ENCODE measurements around the gene KCNMA1.

DNA sequence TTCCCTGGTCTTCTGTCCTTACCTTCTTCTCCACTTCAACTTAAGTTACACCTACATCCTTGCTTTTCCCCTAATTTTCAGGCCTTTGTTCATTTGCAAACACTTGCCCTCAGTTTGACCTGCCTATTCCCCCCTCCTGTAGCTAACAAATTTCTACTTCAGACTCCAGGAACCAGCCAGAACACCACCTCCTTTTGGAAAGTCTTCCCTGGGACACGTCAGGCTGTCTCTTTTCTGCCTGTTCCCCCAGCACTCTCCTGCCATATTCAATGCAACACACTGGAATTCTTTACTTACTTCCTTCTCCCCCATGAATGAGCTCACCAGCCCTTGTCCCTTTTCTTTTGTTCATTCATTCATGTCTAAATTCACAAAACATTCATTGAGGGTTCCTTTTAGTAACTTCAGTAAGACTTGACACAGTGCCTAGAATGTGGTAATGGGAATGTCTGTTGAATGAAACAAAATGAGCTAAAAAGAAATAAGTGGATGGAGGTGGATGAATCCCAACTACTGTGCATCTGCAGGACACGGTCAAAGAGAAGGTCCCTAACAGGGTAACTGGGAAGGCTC is 478.0 kb downstream of the KCNMA1 start:
- TF ChIP-seq HCFC1 (IDR thresholded peaks at IDR 0.05; ENCODE audit: low read length) (no peak), IKZF2 (IDR thresholded peaks at IDR 0.05) (no peak), CBX5 (IDR thresholded peaks at IDR 0.05; ENCODE audit: low read depth) (no peak)
- TF ChIP-seq, protein P1, sequence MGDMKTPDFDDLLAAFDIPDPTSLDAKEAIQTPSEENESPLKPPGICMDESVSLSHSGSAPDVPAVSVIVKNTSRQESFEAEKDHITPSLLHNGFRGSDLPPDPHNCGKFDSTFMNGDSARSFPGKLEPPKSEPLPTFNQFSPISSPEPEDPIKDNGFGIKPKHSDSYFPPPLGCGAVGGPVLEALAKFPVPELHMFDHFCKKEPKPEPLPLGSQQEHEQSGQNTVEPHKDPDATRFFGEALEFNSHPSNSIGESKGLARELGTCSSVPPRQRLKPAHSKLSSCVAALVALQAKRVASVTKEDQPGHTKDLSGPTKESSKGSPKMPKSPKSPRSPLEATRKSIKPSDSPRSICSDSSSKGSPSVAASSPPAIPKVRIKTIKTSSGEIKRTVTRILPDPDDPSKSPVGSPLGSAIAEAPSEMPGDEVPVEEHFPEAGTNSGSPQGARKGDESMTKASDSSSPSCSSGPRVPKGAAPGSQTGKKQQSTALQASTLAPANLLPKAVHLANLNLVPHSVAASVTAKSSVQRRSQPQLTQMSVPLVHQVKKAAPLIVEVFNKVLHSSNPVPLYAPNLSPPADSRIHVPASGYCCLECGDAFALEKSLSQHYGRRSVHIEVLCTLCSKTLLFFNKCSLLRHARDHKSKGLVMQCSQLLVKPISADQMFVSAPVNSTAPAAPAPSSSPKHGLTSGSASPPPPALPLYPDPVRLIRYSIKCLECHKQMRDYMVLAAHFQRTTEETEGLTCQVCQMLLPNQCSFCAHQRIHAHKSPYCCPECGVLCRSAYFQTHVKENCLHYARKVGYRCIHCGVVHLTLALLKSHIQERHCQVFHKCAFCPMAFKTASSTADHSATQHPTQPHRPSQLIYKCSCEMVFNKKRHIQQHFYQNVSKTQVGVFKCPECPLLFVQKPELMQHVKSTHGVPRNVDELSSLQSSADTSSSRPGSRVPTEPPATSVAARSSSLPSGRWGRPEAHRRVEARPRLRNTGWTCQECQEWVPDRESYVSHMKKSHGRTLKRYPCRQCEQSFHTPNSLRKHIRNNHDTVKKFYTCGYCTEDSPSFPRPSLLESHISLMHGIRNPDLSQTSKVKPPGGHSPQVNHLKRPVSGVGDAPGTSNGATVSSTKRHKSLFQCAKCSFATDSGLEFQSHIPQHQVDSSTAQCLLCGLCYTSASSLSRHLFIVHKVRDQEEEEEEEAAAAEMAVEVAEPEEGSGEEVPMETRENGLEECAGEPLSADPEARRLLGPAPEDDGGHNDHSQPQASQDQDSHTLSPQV (IDR thresholded peaks at IDR 0.05): no peak
- TF ChIP-seq, protein P2, sequence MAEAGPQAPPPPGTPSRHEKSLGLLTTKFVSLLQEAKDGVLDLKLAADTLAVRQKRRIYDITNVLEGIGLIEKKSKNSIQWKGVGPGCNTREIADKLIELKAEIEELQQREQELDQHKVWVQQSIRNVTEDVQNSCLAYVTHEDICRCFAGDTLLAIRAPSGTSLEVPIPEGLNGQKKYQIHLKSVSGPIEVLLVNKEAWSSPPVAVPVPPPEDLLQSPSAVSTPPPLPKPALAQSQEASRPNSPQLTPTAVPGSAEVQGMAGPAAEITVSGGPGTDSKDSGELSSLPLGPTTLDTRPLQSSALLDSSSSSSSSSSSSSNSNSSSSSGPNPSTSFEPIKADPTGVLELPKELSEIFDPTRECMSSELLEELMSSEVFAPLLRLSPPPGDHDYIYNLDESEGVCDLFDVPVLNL (IDR thresholded peaks at IDR 0.05; ENCODE audit: low read depth, low read length): no peak
